Endothelial cell of umbilical vein (primary cell): Measurements from ENCODE around the gene INTS7. TPM values are rescaled to one million over a fixed set of nuclear protein-coding genes. Genes with fewer than 3 reads are reported as not detected.

Source experiments
- BruUV-seq: library from RNA; stranded (reverse); fragments of 400-500 nt; replicated peaks from 2 replicates; lab custom pipeline; 2021; lab: Mats Ljungman, UMichigan
- CTCF ChIA-PET: fragments of 300-600, 350-600 bp; sonication (Branson Sonifier 250); formaldehyde crosslinking; loops from one replicate; lab custom pipeline; 2021; ENCODE audit warnings: antibody characterized with exemption, inconsistent platforms; lab: Charles Lee
- POLR2A ChIA-PET: fragments of 300-600, 350-600 bp; sonication (Branson Sonifier 250); formaldehyde crosslinking; loops from one replicate; lab custom pipeline; 2021; ENCODE audit warnings: antibody characterized with exemption, inconsistent platforms; lab: Charles Lee
- DNase-seq: peaks from one replicate; pipeline ENCODE4 v3.0.0-alpha.2; 2011; ENCODE audit warnings: low read depth, low spot score
- FAIRE-seq: peaks from 2 replicates; lab custom pipeline; 2011; peaks lifted over from hg19 to GRCh38; lab: Jason Lieb, UNC
- H2AFZ ChIP-seq: 2 replicates; pipeline ENCODE4 v1.6.0; 2012; ENCODE audit warnings: low read depth, low read length, control low read depth, inconsistent platforms
- H3K27ac ChIP-seq: 2 replicates; pipeline ENCODE4 v1.5.1; 2011; ENCODE audit warnings: low read depth, mild to moderate bottlenecking, control low read depth, low read length, moderate library complexity; ENCODE audit not compliant: insufficient read depth
- H3K27me3 ChIP-seq, 2 experiments: 2 replicates each; pipeline versions ENCODE4 v1.6.0 to v1.6.1; 2011; ENCODE audit warnings: low read length in 2 of 2, mixed read lengths in 1 of 2; ENCODE audit not compliant: control insufficient read depth in 2 of 2, insufficient read depth in 2 of 2
- H3K36me3 ChIP-seq, 2 experiments: 2 replicates in 1 of 2; 3 replicates in 1 of 2; pipeline ENCODE4 v1.5.1; 2011; ENCODE audit warnings: low read length in 2 of 2, mild to moderate bottlenecking in 1 of 2, moderate library complexity in 1 of 2; ENCODE audit not compliant: control insufficient read depth in 2 of 2, insufficient read depth in 2 of 2; ENCODE audit errors: extremely low read depth in 1 of 2
- H3K4me1 ChIP-seq: 3 replicates; pipeline ENCODE4 v1.5.1; 2011; ENCODE audit warnings: mild to moderate bottlenecking, low read length; ENCODE audit not compliant: control insufficient read depth, insufficient read depth; ENCODE audit errors: extremely low read depth
- H3K4me2 ChIP-seq: 2 replicates; pipeline ENCODE4 v1.6.1; 2011; ENCODE audit warnings: low read length, control low read depth, mixed read lengths; ENCODE audit not compliant: insufficient read depth
- H3K4me3 ChIP-seq, 3 experiments: fragments of 200-600 bp in 1 of 3; sonication (generic), shearing (Covaris generic) in 1 of 3; replicated peaks in 1 of 3; 2 replicates each; pipeline ENCODE4 v1.5.1; 2011 to 2016; ENCODE audit warnings: control low read depth in 3 of 3, low read length in 3 of 3, mild to moderate bottlenecking in 2 of 3, inconsistent platforms in 1 of 3, low read depth in 1 of 3, moderate library complexity in 1 of 3; ENCODE audit not compliant: insufficient read depth in 1 of 3
- H3K79me2 ChIP-seq: 2 replicates; pipeline ENCODE4 v1.6.0; 2012; ENCODE audit warnings: low read length, inconsistent platforms; ENCODE audit not compliant: control insufficient read depth, insufficient read depth
- H3K9ac ChIP-seq: replicated peaks from 2 replicates; pipeline ENCODE3; 2011; ENCODE audit warnings: low read length, control low read depth; ENCODE audit not compliant: insufficient read depth; ENCODE audit errors: extremely low read depth
- H3K9me1 ChIP-seq: replicated peaks from 3 replicates; pipeline ENCODE4 v1.6.0; 2011; ENCODE audit warnings: mild to moderate bottlenecking, low read length; ENCODE audit not compliant: control insufficient read depth, insufficient read depth; ENCODE audit errors: extremely low read depth
- H3K9me3 ChIP-seq: replicated peaks from 2 replicates; pipeline ENCODE4 v1.5.1; 2012; ENCODE audit warnings: low read length, inconsistent platforms; ENCODE audit not compliant: control insufficient read depth, insufficient read depth
- H4K20me1 ChIP-seq: replicated peaks from 2 replicates; pipeline ENCODE3; 2011; ENCODE audit warnings: mild to moderate bottlenecking, low read length; ENCODE audit not compliant: control insufficient read depth, insufficient read depth; ENCODE audit errors: extremely low read depth
- EZH2 ChIP-seq: IDR thresholded peaks from 2 replicates; pipeline ENCODE4 v1.6.1; 2012; ENCODE audit warnings: borderline replicate concordance, low read depth, mild to moderate bottlenecking, moderate library complexity, low read length, inconsistent platforms; ENCODE audit not compliant: severe bottlenecking
- FOS ChIP-seq: IDR thresholded peaks from 2 replicates; pipeline ENCODE4 v1.6.1; 2011; ENCODE audit warnings: mild to moderate bottlenecking, low read length, moderate library complexity, borderline replicate concordance; ENCODE audit not compliant: insufficient read depth
- GATA2 ChIP-seq: IDR thresholded peaks from 2 replicates; pipeline ENCODE4 v1.7.0; 2011; ENCODE audit warnings: low read depth, mild to moderate bottlenecking, moderate library complexity, mixed read lengths, low read length; ENCODE audit not compliant: insufficient read length, insufficient read depth
- JUN ChIP-seq: IDR thresholded peaks from 2 replicates; pipeline ENCODE4 v1.6.1; 2011; ENCODE audit warnings: borderline replicate concordance, low read depth; ENCODE audit not compliant: insufficient read length, insufficient read depth
- POLR2A ChIP-seq: IDR thresholded peaks from 2 replicates; pipeline ENCODE4 v1.6.1; 2012; ENCODE audit warnings: low read depth, mild to moderate bottlenecking, control low read depth, low read length
- POLR2AphosphoS5 ChIP-seq: IDR thresholded peaks from 2 replicates; pipeline ENCODE4 v1.6.1; 2012; ENCODE audit warnings: low read depth, mild to moderate bottlenecking, control low read depth, low read length, moderate library complexity; ENCODE audit not compliant: insufficient read depth
- dilution Hi-C: fragments of 300-500 bp; cut with MboI; formaldehyde crosslinking; loops from one replicate; pipeline ENCODE4 v1.15.0; 2019; ENCODE audit warnings: low sequenced_read_pairs; ENCODE audit not compliant: extremely low pct_ligation_motif_present
- intact Hi-C: fragments of 100-400 bp; cut with micrococcal nuclease; formaldehyde crosslinking; loops from one replicate; pipeline ENCODE4 v1.10.0; 2022
- polyA plus RNA-seq, 4 experiments: library from polyadenylated mRNA; depleted of rRNA in 3 of 4; stranded (reverse) in 3 of 4; unstranded in 1 of 4; fragments of >200 nt; gene quantifications; 2 replicates each; pipeline versions ENCODE4 v1.2.1 to v1.2.3, GENCODE V29; 2011 to 2012; ENCODE audit warnings: missing spikeins in 1 of 4
- total RNA-seq: library from RNA; stranded (reverse); gene quantifications from 2 replicates; pipeline ENCODE4 v1.2.3, GENCODE V29; 2021
- TF ChIP-seq, protein P1 (sequence below), 2 donors: IDR thresholded peaks; 1 replicate in 1 of 2; 2 replicates in 1 of 2; pipeline ENCODE4 v1.5.1; 2011; ENCODE audit warnings: low read length in 2 of 2, mild to moderate bottlenecking in 2 of 2, moderate library complexity in 2 of 2, control low read depth in 1 of 2, inconsistent platforms in 1 of 2, low read depth in 1 of 2; ENCODE audit not compliant: insufficient read depth in 1 of 2; ENCODE audit errors: extremely low read depth in 1 of 2
- TF ChIP-seq, protein P2 (sequence below): IDR thresholded peaks from 2 replicates; pipeline ENCODE4 v1.6.1; 2011; ENCODE audit not compliant: insufficient read depth, insufficient read length

Gene INTS7
- total and polyA plus RNA-seq, 2 donors (not counting 3 experiments of a cell fraction or from before 2014, with no cell fraction given) = 9.1 to 18.1 TPM

DNA sequence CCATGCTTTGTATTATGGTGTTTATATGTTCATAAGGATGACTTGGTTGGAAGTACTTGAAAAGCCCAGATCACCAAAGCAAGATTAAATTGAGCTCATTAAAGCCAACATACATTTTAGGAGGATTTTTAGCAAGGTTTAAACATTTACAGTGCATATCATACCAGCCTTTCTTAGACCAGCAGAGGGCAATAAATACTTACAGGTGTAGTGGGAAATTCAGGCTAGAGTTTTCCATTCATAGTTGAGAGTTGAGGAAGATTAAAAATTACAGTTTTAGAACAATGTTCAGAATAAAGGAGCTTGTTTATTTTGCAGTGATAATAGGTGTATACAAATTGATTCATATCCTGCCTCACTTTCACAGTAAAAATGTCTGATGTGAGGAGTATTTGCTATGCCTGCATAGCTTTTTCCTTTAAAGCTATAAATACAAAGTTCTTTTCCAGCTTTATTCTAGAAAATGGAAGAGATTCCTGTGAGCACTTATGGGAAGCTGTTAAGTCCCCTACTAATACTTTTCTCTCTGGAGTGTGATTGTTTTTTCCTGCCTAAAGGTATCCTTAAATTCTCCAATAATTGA lies 35.5 kb upstream of the INTS7 start:
- FAIRE-seq = no peak
- dilution Hi-C loops (no loop called here), intact Hi-C loops (loop anchor here (1.0 kb wide), 4 partner anchors 214 to 297 kb away; partner anchors contain the start of gene PPP2R5A)
- no TSS peak for BruUV-seq
- H4K20me1 ChIP-seq = no peaks in the 10 kb centered on the region
- TF ChIP-seq EZH2 = no peak
- TF ChIP-seq, protein P1, sequence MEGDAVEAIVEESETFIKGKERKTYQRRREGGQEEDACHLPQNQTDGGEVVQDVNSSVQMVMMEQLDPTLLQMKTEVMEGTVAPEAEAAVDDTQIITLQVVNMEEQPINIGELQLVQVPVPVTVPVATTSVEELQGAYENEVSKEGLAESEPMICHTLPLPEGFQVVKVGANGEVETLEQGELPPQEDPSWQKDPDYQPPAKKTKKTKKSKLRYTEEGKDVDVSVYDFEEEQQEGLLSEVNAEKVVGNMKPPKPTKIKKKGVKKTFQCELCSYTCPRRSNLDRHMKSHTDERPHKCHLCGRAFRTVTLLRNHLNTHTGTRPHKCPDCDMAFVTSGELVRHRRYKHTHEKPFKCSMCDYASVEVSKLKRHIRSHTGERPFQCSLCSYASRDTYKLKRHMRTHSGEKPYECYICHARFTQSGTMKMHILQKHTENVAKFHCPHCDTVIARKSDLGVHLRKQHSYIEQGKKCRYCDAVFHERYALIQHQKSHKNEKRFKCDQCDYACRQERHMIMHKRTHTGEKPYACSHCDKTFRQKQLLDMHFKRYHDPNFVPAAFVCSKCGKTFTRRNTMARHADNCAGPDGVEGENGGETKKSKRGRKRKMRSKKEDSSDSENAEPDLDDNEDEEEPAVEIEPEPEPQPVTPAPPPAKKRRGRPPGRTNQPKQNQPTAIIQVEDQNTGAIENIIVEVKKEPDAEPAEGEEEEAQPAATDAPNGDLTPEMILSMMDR (IDR thresholded peaks at IDR 0.05; ENCODE audit: extremely low read depth in 1 of 2, insufficient read depth in 1 of 2, low read depth in 1 of 2, low read length in 2 of 2) = peak; percentile 48 to 49
- ChIA-PET POLR2A (interaction anchor here (0.6 to 1.3 kb wide), 6 partner anchors 27 to 385 kb away, joined by 3 to 7 read pairs (median 4); partner anchors contain the start of genes DTL, INTS7 and PPP2R5A), CTCF (interaction anchor here (0.6 to 5.5 kb wide), 103 partner anchors 9 to 924 kb away, joined by 3 to 190 read pairs (median 6); partner anchors contain the start of genes DTL, INTS7, NEK2 and PPP2R5A)
- no peaks in the 10 kb centered on the region for H3K27me3 ChIP-seq
- H2AFZ ChIP-seq = no peak overlapping the region
- no peaks in the 10 kb centered on the region for H3K79me2 ChIP-seq
- H3K4me3 ChIP-seq = no peak overlapping the region
- no peaks in the 10 kb centered on the region for H3K9me3 ChIP-seq
- H3K9ac ChIP-seq = no peak overlapping the region
- H3K9me1 ChIP-seq = no peaks in the 10 kb centered on the region
- no peak overlapping the region for H3K4me2 ChIP-seq
- H3K27ac ChIP-seq = no peak overlapping the region
- peak; percentile 72 for DNase-seq
- peaks cover 0 to 2% of the 10 kb centered on the region in 2 experiments for H3K36me3 ChIP-seq
- peaks cover 23% of the 10 kb centered on the region for H3K4me1 ChIP-seq

DNA sequence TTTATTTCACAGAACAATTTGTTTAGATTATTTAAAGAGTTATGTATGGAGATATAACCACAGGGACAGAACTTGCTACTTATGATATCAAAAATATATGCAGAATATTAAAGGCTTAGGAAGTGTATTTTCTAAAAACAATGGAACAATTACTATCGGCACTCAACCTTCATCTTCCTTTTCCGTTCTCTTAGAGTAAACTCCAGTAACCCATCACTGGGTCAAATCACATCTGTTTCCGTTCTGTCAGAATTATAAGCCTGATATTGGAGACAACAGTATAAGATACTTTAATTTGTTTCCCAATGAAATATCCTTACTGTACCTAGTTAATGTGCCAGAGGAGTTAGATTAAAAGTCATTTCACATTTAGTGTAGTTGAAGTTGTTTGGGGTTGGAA lies 32.4 kb upstream of the INTS7 start:
- dilution Hi-C loops = no loop called here

More for the DNA sequence above, 32.4 kb upstream of the INTS7 start:
- no peaks in the 10 kb centered on the region for H3K9me3 ChIP-seq
- intact Hi-C loops = loop anchor here (1.0 to 2.0 kb wide), 2 partner anchors 99 to 387 kb away; no protein-coding TSS in a partner anchor
- H3K27ac ChIP-seq = peak overlapping the region; percentile 67
- H3K27me3 ChIP-seq = no peaks in the 10 kb centered on the region
- no peaks in the 10 kb centered on the region for H4K20me1 ChIP-seq
- peak overlapping the region; percentile 58 for H3K4me2 ChIP-seq
- H3K36me3 ChIP-seq = peaks cover 0 to 2% of the 10 kb centered on the region in 2 experiments
- peaks cover 23% of the 10 kb centered on the region for H3K4me1 ChIP-seq
- ChIA-PET POLR2A (no interaction called here), CTCF (interaction anchor here (1.3 to 2.7 kb wide), 3 partner anchors 32 to 388 kb away, joined by 5 to 9 read pairs (median 5); partner anchors contain the start of genes DTL and INTS7)
- peak; percentile 96 for DNase-seq
- no peaks in the 10 kb centered on the region for H3K79me2 ChIP-seq
- H3K4me3 ChIP-seq = peak overlapping the region in 1 of 3 experiments; percentile 26
- BruUV-seq = no TSS peak
- H2AFZ ChIP-seq = no peak overlapping the region
- H3K9ac ChIP-seq = peak overlapping the region; percentile 42
- H3K9me1 ChIP-seq = no peaks in the 10 kb centered on the region
- FAIRE-seq = peak; percentile 85
- TF ChIP-seq FOS (peak; percentile 14), EZH2 (no peak), POLR2A (peak; percentile 76), GATA2 (peak; percentile 67), POLR2AphosphoS5 (peak; percentile 35), JUN (peak; percentile 55)
- TF ChIP-seq, protein P2, sequence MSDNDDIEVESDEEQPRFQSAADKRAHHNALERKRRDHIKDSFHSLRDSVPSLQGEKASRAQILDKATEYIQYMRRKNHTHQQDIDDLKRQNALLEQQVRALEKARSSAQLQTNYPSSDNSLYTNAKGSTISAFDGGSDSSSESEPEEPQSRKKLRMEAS = no peak
